HG03097 (cell line): ENCODE results near the gene GCFC2.
A peak's percentile ranks its signal among the peaks of the same experiment; 100 is the strongest.
"Not testable (repeated sequence)": the region's sequence is repeated elsewhere in the genome, so short reads cannot be mapped to it uniquely, and the experiment has no call there.

Source experiments
- ATAC-seq: cut with Tn5 transposase; IDR thresholded peaks from one replicate; pipeline ENCODE4 v1.9.1; 2021; ENCODE audit not compliant: unreplicated experiment, low FRiP score

GCFC2 gene

DNA sequence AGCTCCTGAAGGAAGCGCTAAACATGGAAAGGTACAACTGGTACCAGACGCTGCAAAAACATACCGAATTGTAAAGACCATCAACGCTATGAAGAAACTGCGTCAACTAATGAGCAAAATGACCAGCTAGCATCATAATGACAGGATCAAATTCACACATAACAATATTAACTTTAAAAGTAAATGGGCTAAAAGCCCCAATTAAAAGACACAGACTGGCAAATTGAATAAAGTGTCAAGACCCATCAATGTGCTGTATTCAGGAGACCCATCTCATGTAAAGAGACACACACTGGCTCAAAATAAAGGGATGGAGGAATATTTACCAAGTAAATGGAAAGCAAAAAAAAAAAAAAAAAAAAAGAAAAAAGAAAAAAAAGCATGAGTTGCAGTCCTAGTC lies 27.3 kb downstream of the GCFC2 start:
- not testable (repeated sequence) for ATAC-seq

DNA sequence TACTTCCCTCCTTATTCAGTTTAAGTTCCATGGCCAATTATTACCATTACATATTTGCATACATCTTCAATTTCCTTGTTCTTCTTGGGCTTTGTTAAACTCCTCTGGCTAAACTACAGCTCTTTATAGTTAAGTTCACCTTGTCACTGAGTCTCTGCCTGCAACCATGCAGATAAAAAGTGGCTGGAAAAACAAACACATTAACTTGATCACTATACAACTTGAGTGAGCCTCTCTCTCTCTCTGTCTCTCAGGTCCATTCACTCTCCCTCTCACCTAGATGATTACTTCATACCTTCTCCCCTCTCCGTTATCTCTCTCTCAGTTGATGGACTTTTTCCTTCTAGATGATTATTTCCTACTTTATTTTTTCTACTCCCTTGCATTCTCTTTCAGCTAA lies 30.3 kb downstream of the GCFC2 start:
- ATAC-seq, result no peak

DNA sequence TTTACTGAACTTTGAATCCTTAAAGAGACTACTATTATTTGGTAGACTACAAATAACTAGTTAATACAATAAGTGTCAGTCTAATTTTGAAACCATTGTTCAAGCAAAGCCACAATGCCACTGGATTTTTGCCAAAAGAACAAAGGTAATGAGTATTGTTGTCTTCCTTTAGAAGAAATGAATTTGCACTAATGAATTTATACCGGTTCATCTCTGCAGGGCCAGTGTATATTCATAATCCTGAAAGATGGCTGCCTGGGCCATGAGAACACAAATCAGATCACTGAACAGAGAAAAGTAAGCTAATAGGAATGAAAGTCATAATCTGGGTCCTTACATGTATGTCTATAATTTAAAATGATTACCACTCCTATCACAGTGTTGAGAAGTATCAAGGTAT lies 31.2 kb downstream of the GCFC2 start:
- no peak for ATAC-seq

DNA sequence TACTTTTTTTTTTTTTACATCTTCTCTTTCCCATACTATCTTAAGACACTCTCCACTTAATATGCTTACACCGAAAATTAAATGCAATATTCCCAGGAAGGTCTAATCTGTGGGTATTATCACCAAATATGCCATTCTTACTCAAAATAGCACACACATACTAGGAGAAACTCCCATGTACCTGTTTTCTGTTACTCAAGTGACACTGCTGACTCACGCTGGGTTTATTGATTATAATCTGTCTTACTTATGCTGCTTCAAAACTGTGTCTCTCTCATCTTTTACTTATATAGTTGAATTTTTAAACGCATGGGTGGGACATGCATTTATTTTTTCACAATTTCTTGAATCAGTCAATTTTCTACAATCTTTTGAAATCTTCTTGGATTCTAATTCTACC lies 34.3 kb downstream of the GCFC2 start:
- no peak for ATAC-seq

- no peak for ATAC-seq
Measured at GRCh38 chr2:75675908-75676307, 34.8 kb downstream of the GCFC2 start.

- not testable (repeated sequence) for ATAC-seq
Measured at GRCh38 chr2:75675423-75675822, 35.3 kb downstream of the GCFC2 start.

DNA sequence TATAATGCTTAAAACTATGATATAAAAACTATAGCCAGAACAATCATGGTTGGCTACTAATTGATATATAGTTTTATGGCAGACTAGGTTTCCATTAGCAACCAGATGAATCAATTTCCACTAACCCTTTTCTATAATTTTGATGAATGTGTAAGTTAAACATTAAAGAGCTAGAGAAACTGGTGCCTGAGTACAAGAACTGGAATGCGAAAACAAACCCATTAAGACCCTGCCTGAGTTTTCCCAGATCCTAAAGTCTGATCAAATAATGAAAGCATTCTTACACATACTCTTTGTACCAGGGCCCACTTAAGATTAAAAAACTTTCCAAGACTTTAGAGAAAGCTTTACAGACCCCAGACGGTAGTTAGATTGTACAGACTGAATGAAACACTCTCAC lies 42.8 kb downstream of the GCFC2 start:
- ATAC-seq, result no peak

GRCh38 chr2:75666911-75667310 lies 43.8 kb downstream of the GCFC2 start:
- no peak for ATAC-seq

DNA sequence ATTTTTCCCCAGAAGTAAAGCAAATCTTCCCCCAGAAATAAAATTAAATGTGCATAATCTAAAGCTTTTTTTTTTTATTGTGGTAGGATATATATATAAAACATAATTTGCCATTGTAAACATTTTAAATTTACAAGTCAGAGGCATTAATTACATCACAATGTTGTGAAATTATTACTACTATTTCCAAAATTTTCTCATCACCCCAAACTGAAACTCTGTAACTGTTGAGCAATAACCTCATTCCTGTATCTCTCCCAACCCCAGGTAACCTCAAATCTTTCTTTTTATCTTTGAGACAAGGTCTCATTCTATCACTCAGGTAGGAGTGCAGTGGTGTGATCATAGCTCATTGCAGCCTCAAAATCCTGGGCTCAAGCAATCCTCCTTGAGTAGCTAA lies 52.9 kb downstream of the GCFC2 start:
- ATAC-seq, result no peak

GRCh38 chr2:75656563-75656962 lies 54.2 kb downstream of the GCFC2 start:
- ATAC-seq, result no peak

DNA sequence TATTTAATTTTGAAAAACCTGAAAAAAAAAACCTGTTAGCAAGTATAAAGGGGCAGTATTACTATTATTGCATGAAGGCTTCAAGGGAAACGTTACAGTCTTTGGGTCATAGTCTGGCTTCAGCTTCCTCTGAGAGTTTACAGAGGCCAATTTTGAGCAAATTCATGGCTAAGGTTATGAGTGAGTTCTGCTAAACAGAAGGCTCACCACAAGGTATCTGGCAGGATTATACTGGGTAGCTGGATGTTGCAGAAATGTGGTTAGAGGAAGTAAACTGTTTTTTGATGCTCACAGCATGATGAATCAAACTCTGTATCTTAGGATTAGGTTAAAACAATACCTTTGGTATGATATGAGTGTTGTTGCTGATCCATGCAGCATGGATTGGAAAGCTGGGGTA lies 54.9 kb downstream of the GCFC2 start:
- no peak for ATAC-seq

DNA sequence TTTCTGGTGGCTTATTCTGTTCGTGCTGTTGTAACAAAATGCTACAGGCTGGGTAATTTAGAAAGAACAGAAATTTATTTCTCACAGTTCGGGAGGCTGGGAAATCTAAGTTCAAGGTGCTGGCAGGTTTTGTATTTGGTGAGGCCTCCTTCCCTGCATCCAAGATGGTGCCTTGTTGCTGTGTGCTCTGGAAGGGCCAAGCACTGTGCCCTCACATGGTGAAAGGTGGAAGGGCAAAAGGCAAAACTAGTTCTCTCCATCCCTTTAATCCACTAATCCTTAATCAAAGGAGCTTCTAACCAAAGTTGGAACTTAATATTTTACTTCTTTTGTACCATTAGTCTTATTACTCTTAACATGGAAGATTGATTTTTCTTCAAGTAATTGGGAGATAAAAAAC lies 56.7 kb downstream of the GCFC2 start:
- no peak for ATAC-seq

GRCh38 chr2:75647771-75648170 lies 62.9 kb downstream of the GCFC2 start:
- no peak for ATAC-seq

- peak; percentile 97 for ATAC-seq
Measured at GRCh38 chr2:75646583-75647425, 63.9 kb downstream of the GCFC2 start, which contains the start of gene MRPL19. Gene MRPL19, plus strand, starts transcription at chr2:75646783. Its CDS starts 25 bp downstream, at chr2:75646808.

DNA sequence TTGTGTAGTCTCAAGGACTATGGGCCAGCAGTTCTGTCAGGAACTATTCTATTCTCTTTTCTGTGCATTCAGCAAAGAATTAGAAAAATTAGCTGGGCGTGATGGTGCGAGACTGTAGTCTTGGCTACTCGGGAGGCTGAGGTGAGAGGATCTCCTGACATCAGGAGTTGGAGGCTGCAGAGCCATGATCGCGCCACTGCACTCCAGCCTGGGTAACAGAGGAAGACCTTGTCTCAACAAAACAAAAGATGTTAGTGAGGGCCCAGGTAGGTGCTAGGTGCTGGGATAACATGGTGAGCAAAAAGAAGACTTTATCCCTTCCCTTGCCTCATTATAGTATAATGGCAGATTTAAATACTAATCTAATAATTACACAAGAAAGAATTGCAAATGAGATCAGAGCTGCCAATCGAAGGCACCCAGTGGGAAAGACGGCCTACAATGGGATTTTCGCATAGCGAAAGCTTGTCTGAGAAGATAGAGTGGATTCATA lies 64.6 kb downstream of the GCFC2 start:
- no peak for ATAC-seq

- no peak for ATAC-seq
Measured at GRCh38 chr2:75645643-75646042, 65.1 kb downstream of the GCFC2 start.

GRCh38 chr2:75643980-75644379 lies 66.7 kb downstream of the GCFC2 start:
- ATAC-seq, result no peak

DNA sequence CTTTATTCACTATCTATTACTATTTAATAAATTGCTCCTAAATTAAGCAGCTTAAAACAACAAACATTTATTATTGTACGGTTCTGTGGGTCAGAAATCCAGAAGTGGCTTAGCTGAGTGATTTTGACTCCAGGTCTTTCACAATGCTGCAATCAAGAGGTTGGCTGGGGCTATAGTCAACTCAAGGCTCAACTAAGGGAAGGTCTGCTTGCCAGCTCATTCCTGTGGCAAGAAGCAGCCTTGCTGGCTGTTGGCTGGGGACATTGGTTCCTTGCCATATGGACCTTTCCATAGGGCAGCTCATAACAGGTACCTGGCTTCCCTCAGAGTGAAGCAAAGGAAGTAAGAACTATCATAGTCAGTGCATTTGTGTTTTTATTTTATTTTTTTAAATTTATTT lies 69.1 kb downstream of the GCFC2 start:
- ATAC-seq, result no peak

GRCh38 chr2:75640621-75641121 lies 70.0 kb downstream of the GCFC2 start:
- ATAC-seq, result peak; percentile 93

DNA sequence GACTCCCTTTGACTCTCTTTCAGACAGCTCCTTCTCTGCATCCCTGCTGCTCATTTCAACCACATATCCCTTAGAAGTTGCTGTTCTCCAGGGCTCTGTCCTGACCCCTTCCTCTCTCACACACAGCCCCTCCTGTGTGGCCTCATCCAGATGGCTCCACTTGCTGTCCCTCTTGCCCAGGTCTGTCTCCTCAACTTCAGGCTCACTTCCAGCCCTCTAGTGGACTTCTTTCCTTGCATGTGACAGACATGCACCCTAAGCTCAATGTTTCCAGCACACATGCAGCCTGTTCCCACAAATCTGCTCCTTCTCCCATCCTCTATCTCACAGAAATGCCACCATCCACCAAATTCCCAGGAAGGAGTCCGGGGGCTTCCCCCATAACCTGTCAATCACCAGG lies 73.1 kb downstream of the GCFC2 start:
- ATAC-seq, result no peak

- no peak for ATAC-seq
Measured at GRCh38 chr2:75634945-75635344, 75.8 kb downstream of the GCFC2 start.

GRCh38 chr2:75633620-75634019 lies 77.1 kb downstream of the GCFC2 start:
- ATAC-seq, result no peak
